HepG2 (cell line): ENCODE measurements around the gene TMEM198. TPM values are rescaled to one million over a fixed set of nuclear protein-coding genes. Genes with fewer than 3 reads are reported as not detected.
A peak's percentile ranks its signal among the peaks of the same experiment; 100 is the strongest.

Experiments used
- DPF2 ChIP-seq: sonication (generic); formaldehyde crosslinking; IDR thresholded peaks from 2 replicates; pipeline ENCODE4 v1.4.0; 2020; ENCODE audit warnings: mild to moderate bottlenecking, low read depth, missing genetic modification reagents, borderline replicate concordance
- MLLT10 ChIP-seq: sonication (generic); formaldehyde crosslinking; IDR thresholded peaks from 2 replicates; pipeline ENCODE4 v1.4.0; 2020; ENCODE audit warnings: missing genetic modification reagents
- PHF8 ChIP-seq: sonication (generic); formaldehyde crosslinking; IDR thresholded peaks from 2 replicates; pipeline ENCODE4 v1.5.0; 2020; ENCODE audit warnings: missing genetic modification reagents
- POLR2AphosphoS5 ChIP-seq: IDR thresholded peaks from 2 replicates; pipeline ENCODE4 v1.6.1; 2012; ENCODE audit warnings: low read depth, low read length
- SAFB2 ChIP-seq: sonication (generic); formaldehyde crosslinking; IDR thresholded peaks from 2 replicates; pipeline ENCODE4 v1.5.1; 2020; ENCODE audit warnings: missing genetic modification reagents, low read depth, mild to moderate bottlenecking, borderline replicate concordance
- TOE1 ChIP-seq: sonication (generic); formaldehyde crosslinking; IDR thresholded peaks from 2 replicates; pipeline ENCODE4 v1.4.0; 2020; ENCODE audit warnings: mild to moderate bottlenecking, missing genetic modification reagents
- ZEB1 ChIP-seq: IDR thresholded peaks from 2 replicates; pipeline ENCODE4 v1.6.1; 2012; ENCODE audit warnings: mild to moderate bottlenecking, low read depth, inconsistent platforms; ENCODE audit not compliant: insufficient replicate concordance
- ZKSCAN8 ChIP-seq: IDR thresholded peaks from 2 replicates; pipeline ENCODE4 v1.6.1; 2016; ENCODE audit warnings: borderline replicate concordance, missing genetic modification reagents, missing compliant biosample characterization
- ZNF263 ChIP-seq: sonication (generic); formaldehyde crosslinking; IDR thresholded peaks from 2 replicates; pipeline ENCODE4 v1.4.0; 2020; ENCODE audit warnings: missing genetic modification reagents
- ZNF264 ChIP-seq: sonication (generic); formaldehyde crosslinking; IDR thresholded peaks from 2 replicates; pipeline ENCODE4 v1.4.0; 2020; ENCODE audit warnings: missing genetic modification reagents
- ZNF343 ChIP-seq: sonication (generic); formaldehyde crosslinking; IDR thresholded peaks from 2 replicates; pipeline ENCODE4 v1.4.0; 2020; ENCODE audit warnings: mild to moderate bottlenecking, missing genetic modification reagents
- ZNF543 ChIP-seq: sonication (generic); formaldehyde crosslinking; IDR thresholded peaks from 2 replicates; pipeline ENCODE4 v1.4.0; 2020; ENCODE audit warnings: mild to moderate bottlenecking, missing genetic modification reagents
- ZNF772 ChIP-seq: sonication (generic); formaldehyde crosslinking; IDR thresholded peaks from 2 replicates; pipeline ENCODE4 v1.5.0; 2020; ENCODE audit warnings: mild to moderate bottlenecking, missing genetic modification reagents
- polyA plus RNA-seq, 8 experiments: library from polyadenylated mRNA; depleted of rRNA in 3 of 8; stranded (reverse) in 7 of 8; unstranded in 1 of 8; fragments of >200 nt; fragmentation: Illumina TruSeq in 4 of 8; extraction: Trizol in 4 of 8; gene quantifications; 2 replicates each; pipeline versions ENCODE4 v1.2.1 to v1.2.3, GENCODE V29; 2011 to 2016; ENCODE audit warnings: low read depth in 4 of 8, missing spikeins in 1 of 8, mixed read lengths in 1 of 8; ENCODE audit not compliant: insufficient read depth in 1 of 8
- total RNA-seq, 5 experiments: library from RNA; depleted of rRNA; stranded (reverse); fragments of >200 nt; fragmentation: Illumina TruSeq; extraction: Trizol; gene quantifications; 2 replicates each; pipeline ENCODE4 v1.2.3, GENCODE V29; 2016; ENCODE audit warnings: low read depth in 1 of 5
- TF ChIP-seq, protein P1 (sequence below): sonication (generic); formaldehyde crosslinking; conservative IDR thresholded peaks from 2 replicates; pipeline ENCODE4 v1.4.0; 2020; ENCODE audit warnings: mild to moderate bottlenecking, missing genetic modification reagents, moderate library complexity
- TF ChIP-seq, protein P2 (sequence below): sonication (generic); formaldehyde crosslinking; IDR thresholded peaks from 2 replicates; pipeline ENCODE4 v1.4.0; 2020; ENCODE audit warnings: missing genetic modification reagents
- TF ChIP-seq, protein P3 (sequence below): fragments of 450-650 bp; IDR thresholded peaks from 2 replicates; pipeline ENCODE4 v1.6.1; 2017
- TF ChIP-seq, protein P4 (sequence below): sonication (generic); formaldehyde crosslinking; IDR thresholded peaks from 2 replicates; pipeline ENCODE4 v1.4.0; 2020; ENCODE audit warnings: missing genetic modification reagents, low read depth, mild to moderate bottlenecking, borderline replicate concordance
- TF ChIP-seq, protein P5 (sequence below): sonication (generic); formaldehyde crosslinking; IDR thresholded peaks from 2 replicates; pipeline ENCODE4 v1.4.0; 2020; ENCODE audit warnings: low read depth, missing genetic modification reagents

TMEM198 gene
- total and polyA plus RNA-seq, 2 of the 13 experiments (the other 11 are each of a cell fraction or from before 2014, with no cell fraction given): 17.3 to 23.5 TPM

DNA sequence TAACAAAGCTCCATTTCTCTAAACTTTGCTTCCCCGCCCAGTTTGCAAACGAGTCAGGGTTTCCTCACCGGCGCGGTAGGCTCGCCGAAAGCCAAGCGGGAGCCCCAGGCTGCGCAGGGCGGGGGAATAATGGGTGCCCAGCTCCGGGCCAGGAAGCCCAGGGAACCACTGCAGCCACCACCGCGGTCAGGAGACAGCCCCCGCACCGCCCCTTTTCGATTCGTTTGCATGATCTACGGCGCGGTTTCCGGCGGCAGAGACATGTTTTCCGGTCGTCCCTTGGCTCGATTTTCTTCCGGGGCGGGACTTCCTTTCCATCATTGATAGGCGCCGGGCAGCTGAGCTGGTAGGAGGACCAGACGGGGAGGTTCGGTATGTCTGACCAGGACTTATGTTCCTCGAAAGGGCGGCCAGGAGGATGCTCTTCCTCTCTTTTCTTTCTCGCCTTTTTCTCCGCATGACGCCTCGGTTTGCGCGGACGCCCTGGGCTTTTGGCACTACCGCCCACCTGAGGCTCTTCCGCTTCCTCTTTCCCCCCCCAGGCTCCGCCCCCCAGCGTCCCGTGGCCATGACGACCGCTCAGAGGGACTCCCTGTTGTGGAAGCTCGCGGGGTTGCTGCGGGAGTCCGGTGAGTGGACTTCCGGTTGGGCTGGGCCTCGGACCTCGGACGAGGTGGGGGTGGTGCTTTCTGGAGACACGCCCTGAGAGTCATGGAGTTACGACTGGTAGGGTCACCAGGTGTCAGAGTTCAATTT, 53.9 kb downstream of the TMEM198 start, which contains the start of gene STK11IP (continued):
- TF ChIP-seq ZNF343 (no peak), PHF8 (peak; percentile 87), MLLT10 (no peak), DPF2 (CRISPR knock-in tag) (no peak), ZKSCAN8 (CRISPR knock-in tag) (peak; percentile 72; the same call in 1 of the 2 replicates), ZNF543 (CRISPR knock-in tag) (peak; percentile 76; the same call in 1 of the 2 replicates), SAFB2 (CRISPR knock-in tag) (peak; percentile 23; the same call in 1 of the 2 replicates), POLR2AphosphoS5 (peak; percentile 93), ZNF263 (CRISPR knock-in tag) (peak; percentile 86), ZEB1 (peak; percentile 74), ZNF772 (CRISPR knock-in tag) (peak; percentile 62), TOE1 (no peak), ZNF264 (CRISPR knock-in tag) (no peak; the same call in 1 of the 2 replicates)
- TF ChIP-seq, protein P1, sequence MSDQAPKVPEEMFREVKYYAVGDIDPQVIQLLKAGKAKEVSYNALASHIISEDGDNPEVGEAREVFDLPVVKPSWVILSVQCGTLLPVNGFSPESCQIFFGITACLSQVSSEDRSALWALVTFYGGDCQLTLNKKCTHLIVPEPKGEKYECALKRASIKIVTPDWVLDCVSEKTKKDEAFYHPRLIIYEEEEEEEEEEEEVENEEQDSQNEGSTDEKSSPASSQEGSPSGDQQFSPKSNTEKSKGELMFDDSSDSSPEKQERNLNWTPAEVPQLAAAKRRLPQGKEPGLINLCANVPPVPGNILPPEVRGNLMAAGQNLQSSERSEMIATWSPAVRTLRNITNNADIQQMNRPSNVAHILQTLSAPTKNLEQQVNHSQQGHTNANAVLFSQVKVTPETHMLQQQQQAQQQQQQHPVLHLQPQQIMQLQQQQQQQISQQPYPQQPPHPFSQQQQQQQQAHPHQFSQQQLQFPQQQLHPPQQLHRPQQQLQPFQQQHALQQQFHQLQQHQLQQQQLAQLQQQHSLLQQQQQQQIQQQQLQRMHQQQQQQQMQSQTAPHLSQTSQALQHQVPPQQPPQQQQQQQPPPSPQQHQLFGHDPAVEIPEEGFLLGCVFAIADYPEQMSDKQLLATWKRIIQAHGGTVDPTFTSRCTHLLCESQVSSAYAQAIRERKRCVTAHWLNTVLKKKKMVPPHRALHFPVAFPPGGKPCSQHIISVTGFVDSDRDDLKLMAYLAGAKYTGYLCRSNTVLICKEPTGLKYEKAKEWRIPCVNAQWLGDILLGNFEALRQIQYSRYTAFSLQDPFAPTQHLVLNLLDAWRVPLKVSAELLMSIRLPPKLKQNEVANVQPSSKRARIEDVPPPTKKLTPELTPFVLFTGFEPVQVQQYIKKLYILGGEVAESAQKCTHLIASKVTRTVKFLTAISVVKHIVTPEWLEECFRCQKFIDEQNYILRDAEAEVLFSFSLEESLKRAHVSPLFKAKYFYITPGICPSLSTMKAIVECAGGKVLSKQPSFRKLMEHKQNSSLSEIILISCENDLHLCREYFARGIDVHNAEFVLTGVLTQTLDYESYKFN (CRISPR knock-in tag): peak; percentile 82
- TF ChIP-seq, protein P2, sequence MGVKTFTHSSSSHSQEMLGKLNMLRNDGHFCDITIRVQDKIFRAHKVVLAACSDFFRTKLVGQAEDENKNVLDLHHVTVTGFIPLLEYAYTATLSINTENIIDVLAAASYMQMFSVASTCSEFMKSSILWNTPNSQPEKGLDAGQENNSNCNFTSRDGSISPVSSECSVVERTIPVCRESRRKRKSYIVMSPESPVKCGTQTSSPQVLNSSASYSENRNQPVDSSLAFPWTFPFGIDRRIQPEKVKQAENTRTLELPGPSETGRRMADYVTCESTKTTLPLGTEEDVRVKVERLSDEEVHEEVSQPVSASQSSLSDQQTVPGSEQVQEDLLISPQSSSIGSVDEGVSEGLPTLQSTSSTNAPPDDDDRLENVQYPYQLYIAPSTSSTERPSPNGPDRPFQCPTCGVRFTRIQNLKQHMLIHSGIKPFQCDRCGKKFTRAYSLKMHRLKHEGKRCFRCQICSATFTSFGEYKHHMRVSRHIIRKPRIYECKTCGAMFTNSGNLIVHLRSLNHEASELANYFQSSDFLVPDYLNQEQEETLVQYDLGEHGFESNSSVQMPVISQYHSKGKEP: 0 out of 2 replicates have a peak, but pooled peaks have one; percentile 34
- TF ChIP-seq, protein P3, sequence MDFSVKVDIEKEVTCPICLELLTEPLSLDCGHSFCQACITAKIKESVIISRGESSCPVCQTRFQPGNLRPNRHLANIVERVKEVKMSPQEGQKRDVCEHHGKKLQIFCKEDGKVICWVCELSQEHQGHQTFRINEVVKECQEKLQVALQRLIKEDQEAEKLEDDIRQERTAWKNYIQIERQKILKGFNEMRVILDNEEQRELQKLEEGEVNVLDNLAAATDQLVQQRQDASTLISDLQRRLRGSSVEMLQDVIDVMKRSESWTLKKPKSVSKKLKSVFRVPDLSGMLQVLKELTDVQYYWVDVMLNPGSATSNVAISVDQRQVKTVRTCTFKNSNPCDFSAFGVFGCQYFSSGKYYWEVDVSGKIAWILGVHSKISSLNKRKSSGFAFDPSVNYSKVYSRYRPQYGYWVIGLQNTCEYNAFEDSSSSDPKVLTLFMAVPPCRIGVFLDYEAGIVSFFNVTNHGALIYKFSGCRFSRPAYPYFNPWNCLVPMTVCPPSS: no peak
- TF ChIP-seq, protein P4, sequence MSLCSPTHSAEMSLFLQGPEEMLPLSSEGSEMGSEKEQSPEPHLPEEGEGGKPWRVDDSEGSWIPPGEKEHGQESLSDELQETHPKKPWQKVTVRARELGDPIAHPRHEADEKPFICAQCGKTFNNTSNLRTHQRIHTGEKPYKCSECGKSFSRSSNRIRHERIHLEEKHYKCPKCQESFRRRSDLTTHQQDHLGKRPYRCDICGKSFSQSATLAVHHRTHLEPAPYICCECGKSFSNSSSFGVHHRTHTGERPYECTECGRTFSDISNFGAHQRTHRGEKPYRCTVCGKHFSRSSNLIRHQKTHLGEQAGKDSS: peak; percentile 39; the same call in 1 of the 2 replicates
- TF ChIP-seq, protein P5, sequence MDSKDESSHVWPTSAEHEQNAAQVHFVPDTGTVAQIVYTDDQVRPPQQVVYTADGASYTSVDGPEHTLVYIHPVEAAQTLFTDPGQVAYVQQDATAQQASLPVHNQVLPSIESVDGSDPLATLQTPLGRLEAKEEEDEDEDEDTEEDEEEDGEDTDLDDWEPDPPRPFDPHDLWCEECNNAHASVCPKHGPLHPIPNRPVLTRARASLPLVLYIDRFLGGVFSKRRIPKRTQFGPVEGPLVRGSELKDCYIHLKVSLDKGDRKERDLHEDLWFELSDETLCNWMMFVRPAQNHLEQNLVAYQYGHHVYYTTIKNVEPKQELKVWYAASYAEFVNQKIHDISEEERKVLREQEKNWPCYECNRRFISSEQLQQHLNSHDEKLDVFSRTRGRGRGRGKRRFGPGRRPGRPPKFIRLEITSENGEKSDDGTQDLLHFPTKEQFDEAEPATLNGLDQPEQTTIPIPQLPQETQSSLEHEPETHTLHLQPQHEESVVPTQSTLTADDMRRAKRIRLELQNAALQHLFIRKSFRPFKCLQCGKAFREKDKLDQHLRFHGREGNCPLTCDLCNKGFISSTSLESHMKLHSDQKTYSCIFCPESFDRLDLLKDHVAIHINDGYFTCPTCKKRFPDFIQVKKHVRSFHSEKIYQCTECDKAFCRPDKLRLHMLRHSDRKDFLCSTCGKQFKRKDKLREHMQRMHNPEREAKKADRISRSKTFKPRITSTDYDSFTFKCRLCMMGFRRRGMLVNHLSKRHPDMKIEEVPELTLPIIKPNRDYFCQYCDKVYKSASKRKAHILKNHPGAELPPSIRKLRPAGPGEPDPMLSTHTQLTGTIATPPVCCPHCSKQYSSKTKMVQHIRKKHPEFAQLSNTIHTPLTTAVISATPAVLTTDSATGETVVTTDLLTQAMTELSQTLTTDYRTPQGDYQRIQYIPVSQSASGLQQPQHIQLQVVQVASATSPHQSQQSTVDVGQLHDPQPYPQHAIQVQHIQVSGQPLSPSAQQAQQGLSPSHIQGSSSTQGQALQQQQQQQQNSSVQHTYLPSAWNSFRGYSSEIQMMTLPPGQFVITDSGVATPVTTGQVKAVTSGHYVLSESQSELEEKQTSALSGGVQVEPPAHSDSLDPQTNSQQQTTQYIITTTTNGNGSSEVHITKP (CRISPR knock-in tag): peak; percentile 74
